NCI-H526 (cell line): ENCODE measurements around the gene USP35.
"Not testable (repeated sequence)": the region's sequence is repeated elsewhere in the genome, so short reads cannot be mapped to it uniquely, and the experiment has no call there.

Experiments
- DNase-seq, 2 experiments: peaks; one replicate each; lab custom pipeline; 2025; lab: John Stamatoyannopoulos, UW

The USP35 gene

GRCh38 chr11:78170874-78171549, 17.7 kb upstream of the USP35 start:
- DNase-seq, result no peak

GRCh38 chr11:78171951-78172350, 16.8 kb upstream of the USP35 start:
- DNase-seq, result no peak

GRCh38 chr11:78175862-78176261, 12.9 kb upstream of the USP35 start:
- not testable (repeated sequence) for DNase-seq

GRCh38 chr11:78176605-78177141, 12.0 kb upstream of the USP35 start:
- DNase-seq, result no peak

GRCh38 chr11:78177216-78177615, 11.5 kb upstream of the USP35 start:
- no peak for DNase-seq

GRCh38 chr11:78179459-78180071, 9.2 kb upstream of the USP35 start:
- DNase-seq, result no peak

- DNase-seq, result no peak
These were observed 8.0 kb upstream of the USP35 start for GRCh38 chr11:78180751-78181150.

GRCh38 chr11:78181185-78181584, 7.5 kb upstream of the USP35 start:
- no peak for DNase-seq

GRCh38 chr11:78187366-78188285, 1.1 kb upstream of the USP35 start:
- no peak for DNase-seq

- DNase-seq, result no peak
These were observed 530 bp downstream of the USP35 start for GRCh38 chr11:78189174-78189724.

- no peak for DNase-seq
These were observed 1.1 kb downstream of the USP35 start for GRCh38 chr11:78189851-78190250.

- no peak for DNase-seq
These were observed 1.7 kb downstream of the USP35 start for GRCh38 chr11:78190374-78190773.

GRCh38 chr11:78190871-78191538, 2.3 kb downstream of the USP35 start:
- no peak for DNase-seq

GRCh38 chr11:78192223-78192719, 3.6 kb downstream of the USP35 start:
- no peak for DNase-seq

GRCh38 chr11:78192911-78193351, 4.2 kb downstream of the USP35 start:
- no peak for DNase-seq

GRCh38 chr11:78193806-78194205, 5.1 kb downstream of the USP35 start:
- no peak for DNase-seq

- no peak for DNase-seq
These were observed 5.8 kb downstream of the USP35 start for GRCh38 chr11:78194490-78194889.

GRCh38 chr11:78195917-78196560, 7.3 kb downstream of the USP35 start:
- DNase-seq, result no peak

GRCh38 chr11:78196661-78197091, 8.0 kb downstream of the USP35 start:
- no peak for DNase-seq

- no peak for DNase-seq
These were observed 9.1 kb downstream of the USP35 start for GRCh38 chr11:78197816-78198215.
